IMR-90 (cell line): ENCODE measurements around the gene ZFR. TPM values are rescaled to one million over a fixed set of nuclear protein-coding genes. Genes with fewer than 3 reads are reported as not detected.
"Not testable (repeated sequence)": the region's sequence is repeated elsewhere in the genome, so short reads cannot be mapped to it uniquely, and the experiment has no call there.

Experiments
- ATAC-seq: fragments of 200-7000 bp; cut with Tn5 transposase; 2 replicates; pipeline ENCODE4 v1.9.1; 2020; ENCODE audit warnings: low read depth, mild to moderate bottlenecking, moderate library complexity
- BruUV-seq: library from RNA; stranded (reverse); fragments of 400-500 nt; replicated peaks from 2 replicates; lab custom pipeline; 2021; lab: Mats Ljungman, UMichigan
- CTCF ChIA-PET: fragments of 300-600 bp; formaldehyde crosslinking; extraction: SDS; loops from one replicate; lab custom pipeline; 2021; ENCODE audit warnings: antibody characterized with exemption; lab: Yijun Ruan, JAX
- POLR2A ChIA-PET: fragments of 300-600 bp; sonication (Branson Sonifier 250); formaldehyde crosslinking; loops from one replicate; lab custom pipeline; 2022; ENCODE audit warnings: antibody characterized with exemption; ENCODE audit not compliant: unreplicated experiment; lab: Charles Lee
- DNase-seq: peaks from one replicate; pipeline ENCODE4 v3.0.0; 2013
- H2AFZ ChIP-seq: replicated peaks from 2 replicates; pipeline ENCODE3; 2013; ENCODE audit warnings: low read length, mild to moderate bottlenecking; ENCODE audit not compliant: poor library complexity
- H2AK5ac ChIP-seq: 2 replicates; pipeline ENCODE4 v1.6.1; 2013; ENCODE audit warnings: low read depth, low read length, inconsistent platforms
- H2AK9ac ChIP-seq: replicated peaks from 2 replicates; pipeline ENCODE3; 2013; ENCODE audit warnings: mild to moderate bottlenecking, low read depth, low read length, moderate library complexity; ENCODE audit not compliant: poor library complexity
- H2BK120ac ChIP-seq: 2 replicates; pipeline ENCODE4 v1.6.1; 2013; ENCODE audit warnings: low read depth, low read length, inconsistent platforms
- H2BK15ac ChIP-seq: 3 replicates; pipeline ENCODE4 v1.6.1; 2013; ENCODE audit warnings: low read depth, low read length, inconsistent platforms
- H2BK20ac ChIP-seq: 2 replicates; pipeline ENCODE4 v1.6.1; 2013; ENCODE audit warnings: low read depth, mild to moderate bottlenecking, inconsistent platforms, low read length, moderate library complexity
- H2BK5ac ChIP-seq: 2 replicates; pipeline ENCODE4 v1.6.1; 2013; ENCODE audit warnings: mild to moderate bottlenecking, low read depth, low read length, inconsistent platforms; ENCODE audit not compliant: poor library complexity, severe bottlenecking
- H3K14ac ChIP-seq: replicated peaks from 2 replicates; pipeline ENCODE4 v1.6.1; 2013; ENCODE audit warnings: low read depth, low read length, inconsistent platforms
- H3K18ac ChIP-seq: 2 replicates; pipeline ENCODE4 v1.6.1; 2013; ENCODE audit warnings: low read depth, low read length, control low read depth
- H3K23ac ChIP-seq: 2 replicates; pipeline ENCODE4 v1.6.1; 2013; ENCODE audit warnings: low read depth, low read length, inconsistent platforms
- H3K27ac ChIP-seq: 2 replicates; pipeline ENCODE4 v1.5.1; 2013; ENCODE audit warnings: mild to moderate bottlenecking, control low read depth, low read length; ENCODE audit not compliant: insufficient read depth
- H3K27me3 ChIP-seq: 2 replicates; pipeline ENCODE4 v1.6.1; 2013; ENCODE audit warnings: low read length; ENCODE audit not compliant: control insufficient read depth, insufficient read depth
- H3K36me3 ChIP-seq: 2 replicates; pipeline ENCODE4 v1.6.1; 2013; ENCODE audit warnings: low read length, mixed read lengths; ENCODE audit not compliant: control insufficient read depth, insufficient read depth
- H3K4ac ChIP-seq: 2 replicates; pipeline ENCODE4 v1.6.1; 2013; ENCODE audit warnings: low read depth, low read length, inconsistent platforms
- H3K4me1 ChIP-seq: 2 replicates; pipeline ENCODE4 v1.6.1; 2013; ENCODE audit warnings: low read length, mixed read lengths; ENCODE audit not compliant: control insufficient read depth, insufficient read depth
- H3K4me2 ChIP-seq: 2 replicates; pipeline ENCODE4 v1.6.1; 2013; ENCODE audit warnings: low read depth, mild to moderate bottlenecking, control low read depth, low read length, moderate library complexity
- H3K4me3 ChIP-seq: 2 replicates; pipeline ENCODE4 v1.5.1; 2013; ENCODE audit warnings: low read depth, mild to moderate bottlenecking, control low read depth, low read length, moderate library complexity; ENCODE audit not compliant: insufficient read depth
- H3K56ac ChIP-seq: 2 replicates; pipeline ENCODE4 v1.6.1; 2013; ENCODE audit warnings: low read length, inconsistent platforms; ENCODE audit not compliant: insufficient read depth; ENCODE audit errors: extremely low read depth
- H3K79me1 ChIP-seq, 2 experiments: 2 replicates each; pipeline ENCODE4 v1.6.1; 2013; ENCODE audit warnings: low read length in 2 of 2, inconsistent platforms in 1 of 2, low read depth in 1 of 2
- H3K9ac ChIP-seq: 2 replicates; pipeline ENCODE4 v1.6.1; 2013; ENCODE audit warnings: low read depth, low read length, control low read depth
- H3K9me1 ChIP-seq: 2 replicates; pipeline ENCODE4 v1.6.1; 2013; ENCODE audit warnings: low read length, inconsistent platforms; ENCODE audit not compliant: insufficient read depth
- H3K9me3 ChIP-seq: 2 replicates; pipeline ENCODE4 v1.6.1; 2013; ENCODE audit warnings: low read length; ENCODE audit not compliant: control insufficient read depth, insufficient read depth
- H4K20me1 ChIP-seq: 2 replicates; pipeline ENCODE4 v1.6.1; 2013; ENCODE audit warnings: low read length, inconsistent platforms; ENCODE audit not compliant: insufficient read depth
- H4K5ac ChIP-seq: 2 replicates; pipeline ENCODE4 v1.6.1; 2013; ENCODE audit warnings: mild to moderate bottlenecking, low read depth, low read length, control low read depth
- H4K8ac ChIP-seq, 2 experiments: 2 replicates each; pipeline ENCODE4 v1.6.1; 2013; ENCODE audit warnings: low read depth in 2 of 2, low read length in 2 of 2, control low read depth in 1 of 2, inconsistent platforms in 1 of 2
- H4K91ac ChIP-seq: 2 replicates; pipeline ENCODE4 v1.6.1; 2013; ENCODE audit warnings: low read depth, low read length, inconsistent platforms; ENCODE audit not compliant: insufficient read depth
- FOS ChIP-seq: fragments of 150-350 bp; IDR thresholded peaks from 2 replicates; pipeline ENCODE4 v1.6.1; 2016; ENCODE audit warnings: low read depth, low read length
- NFE2L2 ChIP-seq: fragments of 150-350 bp; IDR thresholded peaks from 2 replicates; pipeline ENCODE4 v1.6.1; 2016; ENCODE audit warnings: low read depth, mild to moderate bottlenecking, low read length
- RCOR1 ChIP-seq: IDR thresholded peaks from 2 replicates; pipeline ENCODE4 v1.6.1; 2012; ENCODE audit warnings: mild to moderate bottlenecking, low read length, improper control_type of control experiment; ENCODE audit not compliant: insufficient replicate concordance
- SMC3 ChIP-seq: fragments of 150-350 bp; IDR thresholded peaks from 2 replicates; pipeline ENCODE4 v1.6.1; 2016; ENCODE audit warnings: low read depth, mild to moderate bottlenecking, antibody characterized with exemption, low read length, moderate library complexity
- WGBS, 2 experiments: methylation state at CpG; one replicate each; pipeline versions ENCODE4 v1.1.5 to v1.1.7; 2013; ENCODE audit warnings: missing lambda C conversion rate in 2 of 2; ENCODE audit not compliant: insufficient read length in 1 of 2; ENCODE audit errors: extremely low coverage in 2 of 2; 5-methylcytosine and 5-hydroxymethylcytosine counted together
- dilution Hi-C: fragments of 300-500 bp; cut with HindIII; formaldehyde crosslinking; loops from one replicate; pipeline ENCODE4 v1.14.3; 2018; ENCODE audit warnings: low sequenced_read_pairs; ENCODE audit not compliant: unreplicated experiment
- in situ Hi-C: fragments of 300-500 bp; cut with MboI; formaldehyde crosslinking; loops from 3 replicates; pipeline ENCODE4 v1.14.3; 2019; ENCODE audit warnings: low sequenced_read_pairs, inconsistent platforms, mixed read lengths
- intact Hi-C: fragments of 100-400 bp; cut with micrococcal nuclease; formaldehyde crosslinking; loops from 2 replicates; pipeline ENCODE4 v1.10.0; 2022
- polyA plus RNA-seq, 3 experiments: library from polyadenylated mRNA; depleted of rRNA; stranded (reverse); fragments of >200 nt; gene quantifications; 2 replicates each; pipeline ENCODE4 v1.2.3, GENCODE V29; 2012; ENCODE audit warnings: low replicate concordance in 1 of 3
- total RNA-seq: library from RNA; depleted of rRNA; stranded (reverse); fragments of >200 nt; gene quantifications from 2 replicates; pipeline ENCODE4 v1.2.3, GENCODE V29; 2012

The ZFR gene
- total and polyA plus RNA-seq, 2 of the 4 experiments (the other 2 are of a cell fraction), result 30.4 to 81.4 TPM

GRCh38 chr5:32432633-32433032 lies 11.9 kb downstream of the ZFR start:
- no CpG with 5 or more reads among the region's 3 CpGs for WGBS, 2 experiments
- H4K20me1 ChIP-seq, result peaks cover 81% of the 10 kb centered on the region
- no peaks in the 10 kb centered on the region for H3K27me3 ChIP-seq
- H3K23ac ChIP-seq, result no peak overlapping the region
- no peak overlapping the region for H2BK15ac ChIP-seq
- no peak overlapping the region for H4K5ac ChIP-seq
- no peak overlapping the region for H2AK9ac ChIP-seq
- no peak overlapping the region for H4K8ac ChIP-seq
- no peak overlapping the region for H3K27ac ChIP-seq
- no peak for DNase-seq
- peaks cover 5% of the 10 kb centered on the region; the same call in 1 of the 2 replicates for H3K9me1 ChIP-seq
- peaks cover 29 to 60% of the 10 kb centered on the region in 2 experiments for H3K79me1 ChIP-seq
- POLR2A ChIA-PET, result no interaction called here
- peaks cover 8% of the 10 kb centered on the region for H3K36me3 ChIP-seq
- no peak overlapping the region for H3K14ac ChIP-seq
- no peak overlapping the region for H2BK20ac ChIP-seq
- CTCF ChIA-PET, result no interaction called here
- H4K91ac ChIP-seq, result no peak overlapping the region
- dilution Hi-C loops, result no loop called here
- TF ChIP-seq FOS (no peak), RCOR1 (no peak), NFE2L2 (no peak), SMC3 (no peak)
- no peak overlapping the region for H2AFZ ChIP-seq
- no peak overlapping the region for H3K4me2 ChIP-seq
- no peak overlapping the region for H3K9ac ChIP-seq
- no peaks in the 10 kb centered on the region for H3K9me3 ChIP-seq
- H3K4ac ChIP-seq, result no peak overlapping the region
- H3K4me3 ChIP-seq, result no peak overlapping the region
- H3K56ac ChIP-seq, result no peak overlapping the region
- H3K4me1 ChIP-seq, result peaks cover 2% of the 10 kb centered on the region; the same call in 1 of the 2 replicates
- no peak overlapping the region for H2AK5ac ChIP-seq
- BruUV-seq, result no TSS peak
- H2BK120ac ChIP-seq, result no peak overlapping the region
- H3K18ac ChIP-seq, result no peak overlapping the region
- ATAC-seq, result no peak
- in situ Hi-C loops, result no loop called here
- intact Hi-C loops, result no loop called here
- no peak overlapping the region for H2BK5ac ChIP-seq

GRCh38 chr5:32430825-32431224 lies 13.7 kb downstream of the ZFR start:
- H2BK120ac ChIP-seq, DNase-seq, H3K27ac ChIP-seq, H2BK15ac ChIP-seq, H3K9me1 ChIP-seq, POLR2A ChIA-PET, H4K5ac ChIP-seq, H3K27me3 ChIP-seq, dilution Hi-C loops, H2AK9ac ChIP-seq, H3K23ac ChIP-seq, H3K4me2 ChIP-seq, H2BK5ac ChIP-seq, H4K91ac ChIP-seq, BruUV-seq, H3K4ac ChIP-seq, H2BK20ac ChIP-seq, H2AFZ ChIP-seq, CTCF ChIA-PET, in situ Hi-C loops, H3K9me3 ChIP-seq, ATAC-seq, intact Hi-C loops, H3K56ac ChIP-seq, H3K4me3 ChIP-seq, H3K9ac ChIP-seq, H3K14ac ChIP-seq, H2AK5ac ChIP-seq, H3K18ac ChIP-seq, H4K8ac ChIP-seq, H3K4me1 ChIP-seq: not testable (repeated sequence)
- WGBS, 2 experiments, result 100% methylated on average over 1 of the region's 4 CpGs; no CpG with 5 or more reads in 1 of the 2 experiments
- Histone ChIP-seq H4K20me1 (peaks cover 78% of the 10 kb centered on the region), H3K79me1 (peaks cover 26 to 64% of the 10 kb centered on the region in 2 experiments), H3K36me3 (peaks cover 13% of the 10 kb centered on the region)
